Ovary (tissue), 3 donors: Measurements from ENCODE around the gene POU6F2.

Experiments used
- EP300 ChIP-seq: sonication (generic); formaldehyde crosslinking; IDR thresholded peaks from one replicate; pipeline ENCODE4 v1.6.1; 2017; ENCODE audit warnings: antibody characterized with exemption
- POLR2A ChIP-seq: fragments of 450-650 bp; IDR thresholded peaks from one replicate; pipeline ENCODE4 v1.6.1; 2017; ENCODE audit warnings: antibody characterized with exemption, mild to moderate bottlenecking, moderate library complexity
- TF ChIP-seq, protein P1 (sequence below), 3 donors: fragments of 450-650 bp in 2 of 3; fragments of 200-600 bp in 1 of 3; IDR thresholded peaks; one replicate each; pipeline versions ENCODE4 v1.5.1 to v1.8.0; 2016 to 2022; ENCODE audit warnings: antibody characterized with exemption in 3 of 3, mild to moderate bottlenecking in 1 of 3
- donor health status: DM: no; HTN: no; CAD: no.

DNA sequence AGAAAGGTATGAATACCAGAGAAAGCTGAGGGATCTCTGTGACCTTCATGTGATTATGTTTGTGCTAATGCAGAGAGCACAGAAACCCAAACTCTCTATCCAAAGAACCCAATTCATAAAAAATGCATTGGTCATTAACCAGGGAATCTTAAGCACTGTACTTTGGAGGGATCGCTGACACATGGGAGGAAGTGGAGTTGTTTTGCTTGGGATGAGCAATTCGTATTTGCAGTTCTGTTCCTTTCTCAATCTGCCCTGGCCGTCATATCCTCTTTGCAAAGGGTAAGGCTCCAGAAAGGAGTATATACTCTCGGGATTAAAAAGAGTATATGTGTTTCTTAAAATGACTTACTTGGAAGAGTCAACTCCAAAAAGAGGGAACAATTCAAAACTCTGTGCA lies 221.3 kb downstream of the POU6F2 start:
- TF ChIP-seq, protein P1, sequence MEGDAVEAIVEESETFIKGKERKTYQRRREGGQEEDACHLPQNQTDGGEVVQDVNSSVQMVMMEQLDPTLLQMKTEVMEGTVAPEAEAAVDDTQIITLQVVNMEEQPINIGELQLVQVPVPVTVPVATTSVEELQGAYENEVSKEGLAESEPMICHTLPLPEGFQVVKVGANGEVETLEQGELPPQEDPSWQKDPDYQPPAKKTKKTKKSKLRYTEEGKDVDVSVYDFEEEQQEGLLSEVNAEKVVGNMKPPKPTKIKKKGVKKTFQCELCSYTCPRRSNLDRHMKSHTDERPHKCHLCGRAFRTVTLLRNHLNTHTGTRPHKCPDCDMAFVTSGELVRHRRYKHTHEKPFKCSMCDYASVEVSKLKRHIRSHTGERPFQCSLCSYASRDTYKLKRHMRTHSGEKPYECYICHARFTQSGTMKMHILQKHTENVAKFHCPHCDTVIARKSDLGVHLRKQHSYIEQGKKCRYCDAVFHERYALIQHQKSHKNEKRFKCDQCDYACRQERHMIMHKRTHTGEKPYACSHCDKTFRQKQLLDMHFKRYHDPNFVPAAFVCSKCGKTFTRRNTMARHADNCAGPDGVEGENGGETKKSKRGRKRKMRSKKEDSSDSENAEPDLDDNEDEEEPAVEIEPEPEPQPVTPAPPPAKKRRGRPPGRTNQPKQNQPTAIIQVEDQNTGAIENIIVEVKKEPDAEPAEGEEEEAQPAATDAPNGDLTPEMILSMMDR (IDR thresholded peaks at IDR 0.05), result no peak
- TF ChIP-seq EP300, result no peak
- no peak for TF ChIP-seq POLR2A
